Body of pancreas (tissue), 4 donors: ENCODE measurements around the gene CFAP54. TPM values are rescaled to one million over a fixed set of nuclear protein-coding genes. Genes with fewer than 3 reads are reported as not detected.

ENCODE experiments used
- ATAC-seq: fragments of 150-250 bp; one replicate; pipeline ENCODE4 v1.9.1; 2016
- DNase-seq, 4 donors: peaks; one replicate each; pipeline ENCODE4 v3.0.0-alpha.2; 2019
- H3K27ac ChIP-seq, 4 donors: fragments of 200-600 bp; sonication (generic); 1 replicate in 3 of 4; 2 replicates in 1 of 4; pipeline versions ENCODE4 v1.5.1 to v1.6.1; 2016 to 2019; ENCODE audit warnings: mild to moderate bottlenecking in 1 of 4, mixed read lengths in 1 of 4, moderate library complexity in 1 of 4
- H3K27me3 ChIP-seq, 2 donors: fragments of 200-600 bp; sonication (generic); one replicate each; pipeline ENCODE4 v1.6.0; 2016; ENCODE audit warnings: mild to moderate bottlenecking in 1 of 2
- H3K36me3 ChIP-seq, 2 donors: fragments of 200-600 bp; sonication (generic); replicated peaks in 1 of 2; 2 replicates each; pipeline ENCODE4 v1.5.1; 2016; ENCODE audit warnings: low read depth in 2 of 2; ENCODE audit not compliant: insufficient read depth in 1 of 2
- H3K4me1 ChIP-seq: fragments of 200-600 bp; sonication (generic); one replicate; pipeline ENCODE4 v1.6.0; 2016
- H3K4me3 ChIP-seq, 2 donors: fragments of 200-600 bp; sonication (generic); 1 replicate in 1 of 2; 2 replicates in 1 of 2; pipeline ENCODE4 v1.5.1; 2016 to 2019
- H3K9me3 ChIP-seq, 3 donors: fragments of 200-600 bp; sonication (generic); 1 replicate in 2 of 3; 2 replicates in 1 of 3; pipeline ENCODE4 v1.5.1; 2016
- POLR2A ChIP-seq, 3 donors: fragments of 450-650 bp; IDR thresholded peaks; one replicate each; pipeline ENCODE4 v1.6.1; 2016; ENCODE audit warnings: antibody characterized with exemption in 3 of 3, mild to moderate bottlenecking in 2 of 3
- WGBS, 2 donors: methylation state at CpG; one replicate each; pipeline ENCODE4 v1.1.5; 2017; 5-methylcytosine and 5-hydroxymethylcytosine counted together
- intact Hi-C: fragments of 100-400 bp; cut with DNase I; formaldehyde crosslinking; loops from one replicate; pipeline ENCODE4 v1.15.1; 2023
- total RNA-seq, 2 donors: library from RNA; depleted of rRNA; stranded (reverse); fragments of >200 nt; gene quantifications; one replicate each; pipeline ENCODE4 v1.1.0, GENCODE V29; 2016
- TF ChIP-seq, protein P1 (sequence below), 7 experiments: fragments of 450-650 bp in 4 of 7; fragments of 200-600 bp in 3 of 7; sonication (generic) in 3 of 7; IDR thresholded peaks; one replicate each; pipeline ENCODE4 v1.5.1; 2016 to 2019; ENCODE audit warnings: antibody characterized with exemption in 7 of 7

CFAP54 gene
- total RNA-seq, 2 donors from 2014 or later = 0.52 TPM; not detected in 1

DNA sequence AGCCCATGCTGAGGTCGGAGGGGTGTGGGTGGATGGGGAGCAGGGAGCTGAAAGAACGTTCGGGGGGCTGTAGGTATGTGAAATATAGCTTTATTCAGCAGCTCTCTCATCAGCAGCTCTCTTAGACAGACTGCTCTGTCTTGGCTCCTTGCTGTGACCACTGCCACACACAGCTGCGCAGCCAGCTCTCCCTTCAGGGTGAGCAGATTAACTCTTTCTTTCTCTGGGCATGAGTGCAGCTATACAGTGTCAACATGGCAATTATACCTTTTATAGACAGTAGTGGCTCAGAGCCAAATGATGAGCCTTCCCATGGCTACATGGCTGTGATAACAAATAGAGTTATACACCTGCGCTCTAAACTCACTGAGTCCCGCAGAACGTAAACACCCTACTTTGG is 280.0 kb downstream of the CFAP54 start:
- ATAC-seq (no peak), DNase-seq (no peak)
- Histone ChIP-seq H3K4me3 (no peak overlapping the region), H3K27ac (no peak overlapping the region), H3K9me3 (no peaks in the 10 kb centered on the region), H3K4me1 (no peaks in the 10 kb centered on the region), H3K36me3 (no peaks in the 10 kb centered on the region), H3K27me3 (no peaks in the 10 kb centered on the region)
- intact Hi-C loops = no loop called here
- TF ChIP-seq, protein P1, sequence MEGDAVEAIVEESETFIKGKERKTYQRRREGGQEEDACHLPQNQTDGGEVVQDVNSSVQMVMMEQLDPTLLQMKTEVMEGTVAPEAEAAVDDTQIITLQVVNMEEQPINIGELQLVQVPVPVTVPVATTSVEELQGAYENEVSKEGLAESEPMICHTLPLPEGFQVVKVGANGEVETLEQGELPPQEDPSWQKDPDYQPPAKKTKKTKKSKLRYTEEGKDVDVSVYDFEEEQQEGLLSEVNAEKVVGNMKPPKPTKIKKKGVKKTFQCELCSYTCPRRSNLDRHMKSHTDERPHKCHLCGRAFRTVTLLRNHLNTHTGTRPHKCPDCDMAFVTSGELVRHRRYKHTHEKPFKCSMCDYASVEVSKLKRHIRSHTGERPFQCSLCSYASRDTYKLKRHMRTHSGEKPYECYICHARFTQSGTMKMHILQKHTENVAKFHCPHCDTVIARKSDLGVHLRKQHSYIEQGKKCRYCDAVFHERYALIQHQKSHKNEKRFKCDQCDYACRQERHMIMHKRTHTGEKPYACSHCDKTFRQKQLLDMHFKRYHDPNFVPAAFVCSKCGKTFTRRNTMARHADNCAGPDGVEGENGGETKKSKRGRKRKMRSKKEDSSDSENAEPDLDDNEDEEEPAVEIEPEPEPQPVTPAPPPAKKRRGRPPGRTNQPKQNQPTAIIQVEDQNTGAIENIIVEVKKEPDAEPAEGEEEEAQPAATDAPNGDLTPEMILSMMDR (IDR thresholded peaks at IDR 0.05) = no peak
- TF ChIP-seq POLR2A (IDR thresholded peaks at IDR 0.05) = no peak
- 59 to 67% methylated on average over 7 of the region's 7 CpGs for WGBS, 2 donors

DNA sequence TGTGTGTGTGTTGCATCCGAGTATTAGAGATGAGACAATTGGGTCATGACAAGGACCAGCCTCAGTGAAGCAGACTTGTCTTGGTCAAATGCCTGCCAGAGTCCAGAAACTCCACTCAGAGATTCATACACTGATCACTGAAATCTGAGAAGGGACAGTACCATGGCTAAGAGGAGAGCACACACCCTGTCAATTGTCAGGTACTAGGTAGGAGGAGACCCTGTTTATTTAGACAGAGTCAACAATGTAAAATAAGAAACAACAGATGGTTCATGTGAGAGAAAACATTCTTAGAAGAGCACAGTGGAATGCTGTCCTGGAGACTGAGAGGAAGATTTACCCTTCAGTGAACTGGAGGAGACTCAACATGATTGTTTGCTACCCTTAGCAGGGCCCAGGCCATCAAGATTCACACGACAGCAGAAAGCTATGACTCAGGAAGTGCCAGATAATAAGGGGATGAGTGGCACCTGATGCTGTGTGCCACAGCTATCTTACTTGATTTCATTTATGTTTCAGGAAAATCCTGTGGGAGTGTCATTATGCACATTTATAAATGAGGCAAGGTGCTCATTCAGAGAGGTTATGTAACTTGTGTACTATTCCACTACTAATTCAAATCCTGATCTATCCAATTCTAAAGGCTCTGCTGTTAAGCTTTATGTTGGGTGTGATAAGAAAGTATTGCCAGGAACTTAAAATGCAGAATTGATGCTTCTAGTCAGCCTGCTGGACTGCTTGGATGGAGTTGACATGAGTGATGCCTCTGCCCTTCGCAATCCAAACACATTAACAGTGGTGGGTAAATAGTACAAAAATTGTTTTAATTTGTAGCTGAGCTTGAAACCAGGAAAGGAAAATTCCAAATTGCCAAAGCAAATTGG is 281.1 kb downstream of the CFAP54 start:
- 32 to 34% methylated on average over 3 of the region's 3 CpGs for whole genome bisulfite sequencing, 2 donors
- ATAC-seq (no peak), DNase-seq (no peak)
- TF ChIP-seq POLR2A (IDR thresholded peaks at IDR 0.05) = no peak
- TF ChIP-seq, protein P1 (IDR thresholded peaks at IDR 0.05) = no peak
- intact Hi-C loops = no loop called here
- H3K4me3 ChIP-seq = no peak overlapping the region
- no peaks in the 10 kb centered on the region for H3K36me3 ChIP-seq
- no peaks in the 10 kb centered on the region for H3K9me3 ChIP-seq
- H3K4me1 ChIP-seq = no peaks in the 10 kb centered on the region
- no peaks in the 10 kb centered on the region for H3K27me3 ChIP-seq
- no peak overlapping the region for H3K27ac ChIP-seq

DNA sequence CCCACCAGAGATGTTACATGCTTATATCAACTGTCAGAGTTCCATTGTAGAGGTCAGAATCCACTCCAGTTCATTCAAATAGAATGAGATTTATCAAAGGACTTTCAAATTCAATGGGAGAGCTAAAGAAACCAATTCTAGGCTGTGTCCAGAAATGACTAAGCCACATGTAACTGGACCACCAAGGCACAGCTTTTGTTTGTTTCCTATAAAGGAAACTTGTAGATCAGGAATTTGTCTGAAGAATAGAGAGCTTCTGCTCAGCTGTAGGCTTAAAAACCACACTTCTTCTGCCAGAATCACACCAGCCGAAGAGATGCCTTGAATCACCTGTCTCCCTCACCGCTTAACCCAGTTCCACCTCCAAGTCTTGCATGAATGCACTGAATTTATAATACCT is 283.7 kb downstream of the CFAP54 start:
- 94% methylated on average over 2 of the region's 2 CpGs for WGBS, 2 donors
- no peak for DNase-seq
- intact Hi-C loops = no loop called here
- H3K9me3 ChIP-seq = no peaks in the 10 kb centered on the region
- no peak for ATAC-seq
- H3K36me3 ChIP-seq = no peaks in the 10 kb centered on the region
- no peaks in the 10 kb centered on the region for H3K27me3 ChIP-seq
- H3K27ac ChIP-seq = no peak overlapping the region
- no peaks in the 10 kb centered on the region for H3K4me1 ChIP-seq
- no peak for TF ChIP-seq POLR2A (IDR thresholded peaks at IDR 0.05)
- TF ChIP-seq, protein P1 (IDR thresholded peaks at IDR 0.05) = no peak
- no peak overlapping the region for H3K4me3 ChIP-seq

DNA sequence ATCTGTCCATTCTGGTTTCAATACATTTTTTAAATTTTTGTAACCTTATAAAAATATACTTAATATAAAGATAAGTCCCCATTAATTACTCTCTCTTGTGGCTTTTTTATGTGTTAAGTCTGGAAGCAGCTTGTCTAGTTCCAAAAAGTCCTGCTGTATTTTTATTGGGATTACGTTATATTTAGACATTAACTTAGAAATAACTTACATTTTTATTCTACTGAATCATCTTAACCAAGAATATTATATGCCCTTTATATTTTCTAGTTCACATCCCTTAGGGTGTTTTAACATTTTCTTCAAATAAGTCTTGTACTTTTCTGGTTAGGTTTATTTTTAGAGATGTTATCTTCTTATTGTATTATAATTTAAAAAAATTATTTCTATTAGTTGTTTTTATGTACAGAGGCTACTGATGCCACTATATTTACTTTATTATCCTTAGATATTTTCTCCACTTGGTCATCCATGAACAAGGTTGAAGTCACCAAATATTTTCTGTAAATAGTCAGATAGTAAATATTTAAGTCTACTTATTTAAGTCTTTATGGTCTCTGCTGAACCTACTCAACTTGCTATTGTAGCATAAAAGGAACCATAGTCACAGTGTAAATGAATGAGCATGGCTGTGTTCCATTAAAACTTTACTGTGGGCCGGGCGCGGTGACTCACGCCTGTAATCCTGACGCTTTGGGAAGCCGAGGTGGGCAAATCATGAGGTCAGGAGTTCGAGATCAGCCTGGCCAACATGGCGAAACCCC is 285.3 kb downstream of the CFAP54 start:
- H3K36me3 ChIP-seq = no peaks in the 10 kb centered on the region
- ATAC-seq (no peak), DNase-seq (no peak)
- H3K27me3 ChIP-seq = no peaks in the 10 kb centered on the region
- 80 to 83% methylated on average over 9 of the region's 9 CpGs for WGBS, 2 donors
- no peak overlapping the region for H3K27ac ChIP-seq
- intact Hi-C loops = no loop called here
- TF ChIP-seq, protein P1 (IDR thresholded peaks at IDR 0.05) = no peak
- TF ChIP-seq POLR2A (IDR thresholded peaks at IDR 0.05) = no peak
- H3K4me1 ChIP-seq = no peaks in the 10 kb centered on the region
- no peaks in the 10 kb centered on the region for H3K9me3 ChIP-seq
- no peak overlapping the region for H3K4me3 ChIP-seq
